ENCODE data around the gene SEC61A2.

Gene SEC61A2

GRCh38 chr10:12205082-12205481, 75.6 kb downstream of the SEC61A2 start:
- no peak for TF ChIP-seq CTCF (IDR thresholded peaks at IDR 0.05)

- no peak for TF ChIP-seq CTCF (IDR thresholded peaks at IDR 0.05)
Observed at GRCh38 chr10:12207114-12207513, 77.6 kb downstream of the SEC61A2 start.

GRCh38 chr10:12208460-12208859, 79.0 kb downstream of the SEC61A2 start:
- no peak for TF ChIP-seq CTCF (IDR thresholded peaks at IDR 0.05)

- no peak for TF ChIP-seq CTCF (IDR thresholded peaks at IDR 0.05)
Observed at GRCh38 chr10:12212454-12212853, 83.0 kb downstream of the SEC61A2 start.

GRCh38 chr10:12213621-12214020, 84.1 kb downstream of the SEC61A2 start:
- no peak for TF ChIP-seq CTCF (IDR thresholded peaks at IDR 0.05)

- TF ChIP-seq CTCF (IDR thresholded peaks at IDR 0.05): no peak
Observed at GRCh38 chr10:12214093-12214492, 84.6 kb downstream of the SEC61A2 start.

GRCh38 chr10:12214763-12215218, 85.3 kb downstream of the SEC61A2 start:
- peak; percentile 78 for TF ChIP-seq CTCF (IDR thresholded peaks at IDR 0.05)
